H1 (cell line): ENCODE results near the gene SV2B. TPM values are rescaled to one million over a fixed set of nuclear protein-coding genes. Genes with fewer than 3 reads are reported as not detected.

Experiments used
- CBX8 ChIP-seq: fragments of 300-800, 300-1000 bp; sonication (generic); IDR thresholded peaks from 2 replicates; pipeline ENCODE4 v1.7.1; 2016; ENCODE audit warnings: low read depth, low read length, borderline replicate concordance
- EZH2 ChIP-seq: fragments of 200-600 bp; sonication (generic); IDR thresholded peaks from 2 replicates; pipeline ENCODE4 v1.7.1; 2012; ENCODE audit warnings: low read depth, mild to moderate bottlenecking, moderate library complexity, low read length, inconsistent platforms; ENCODE audit not compliant: severe bottlenecking
- polyA plus RNA-seq, 7 experiments: library from polyadenylated mRNA; depleted of rRNA in 3 of 7; stranded (reverse) in 5 of 7; unstranded in 2 of 7; fragments of >200 nt in 5 of 7; fragments of 200-250 nt in 2 of 7; gene quantifications; 1 replicate in 5 of 7; 2 replicates in 1 of 7; 4 replicates in 1 of 7; pipeline versions ENCODE4 v1.2.1 to v1.2.3, GENCODE V29; 2011 to 2013; ENCODE audit warnings: missing spikeins in 2 of 7, mixed read lengths in 2 of 7
- total RNA-seq: library from RNA; stranded (reverse); fragmentation: NEBNext Ultra II Directional; extraction: Animal tissue kit (Norgen Biotek cat#: 25700); gene quantifications from 2 replicates; pipeline ENCODE4 v1.2.1, GENCODE V29; 2021

The SV2B gene
- total and polyA plus RNA-seq, 2 of the 8 experiments (the other 6 are each of a cell fraction or from before 2014, with no cell fraction given) = 0.09 to 0.20 TPM

DNA sequence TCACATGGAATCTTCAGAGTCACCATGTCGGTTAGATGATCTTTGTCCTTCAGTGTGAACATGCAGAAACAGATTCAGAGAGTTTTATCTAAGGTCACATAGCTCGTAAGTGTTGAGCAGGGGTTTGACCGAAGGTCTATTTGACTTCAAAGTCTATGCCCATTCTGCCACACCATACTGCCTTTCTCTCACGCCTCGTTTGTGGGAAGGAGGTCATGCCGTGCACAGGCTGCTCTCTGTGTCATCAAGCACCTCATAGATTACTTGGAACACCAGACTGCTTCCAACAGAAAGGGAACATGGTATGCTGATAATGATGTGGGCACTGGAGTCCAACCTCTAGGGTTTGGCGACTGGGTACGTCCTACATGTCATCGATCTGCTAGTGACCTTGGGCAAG is 128.8 kb downstream of the SV2B start (continued):
- TF ChIP-seq CBX8 (no peak), EZH2 (no peak)
